Astrocyte (in vitro differentiated cells and primary cell): ENCODE measurements around the gene DNAH3.

Experiments used
- EZH2 ChIP-seq: IDR thresholded peaks from 2 replicates; pipeline ENCODE4 v1.6.1; 2012; ENCODE audit warnings: mild to moderate bottlenecking, low read length, inconsistent platforms; ENCODE audit not compliant: insufficient read depth
- TF ChIP-seq, protein P1 (sequence below): IDR thresholded peaks from 2 replicates; pipeline ENCODE4 v1.5.1; 2011; ENCODE audit warnings: low read depth, mild to moderate bottlenecking, inconsistent platforms, low read length, moderate library complexity; ENCODE audit not compliant: insufficient read depth

DNA sequence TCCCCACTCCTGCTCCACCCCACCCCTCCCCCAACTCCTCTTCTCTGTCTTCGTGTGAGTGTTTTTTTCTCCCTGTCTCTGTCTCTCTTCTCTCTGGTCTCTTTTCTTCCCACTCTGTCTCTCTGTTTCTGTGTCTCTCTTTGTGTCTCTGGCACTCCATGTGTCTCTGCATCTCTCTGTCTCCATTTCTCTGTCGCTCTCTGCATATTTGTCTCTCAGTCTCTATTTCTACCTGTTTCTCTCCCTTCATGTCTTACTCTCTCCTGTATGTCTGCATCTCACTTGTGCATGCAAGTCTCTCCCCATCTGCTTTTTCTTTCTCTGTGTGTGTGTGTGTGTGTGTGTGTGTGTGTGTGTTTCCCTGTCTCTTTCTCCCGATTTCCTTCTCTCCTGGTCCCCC is 181.9 kb downstream of the DNAH3 start:
- TF ChIP-seq, protein P1, sequence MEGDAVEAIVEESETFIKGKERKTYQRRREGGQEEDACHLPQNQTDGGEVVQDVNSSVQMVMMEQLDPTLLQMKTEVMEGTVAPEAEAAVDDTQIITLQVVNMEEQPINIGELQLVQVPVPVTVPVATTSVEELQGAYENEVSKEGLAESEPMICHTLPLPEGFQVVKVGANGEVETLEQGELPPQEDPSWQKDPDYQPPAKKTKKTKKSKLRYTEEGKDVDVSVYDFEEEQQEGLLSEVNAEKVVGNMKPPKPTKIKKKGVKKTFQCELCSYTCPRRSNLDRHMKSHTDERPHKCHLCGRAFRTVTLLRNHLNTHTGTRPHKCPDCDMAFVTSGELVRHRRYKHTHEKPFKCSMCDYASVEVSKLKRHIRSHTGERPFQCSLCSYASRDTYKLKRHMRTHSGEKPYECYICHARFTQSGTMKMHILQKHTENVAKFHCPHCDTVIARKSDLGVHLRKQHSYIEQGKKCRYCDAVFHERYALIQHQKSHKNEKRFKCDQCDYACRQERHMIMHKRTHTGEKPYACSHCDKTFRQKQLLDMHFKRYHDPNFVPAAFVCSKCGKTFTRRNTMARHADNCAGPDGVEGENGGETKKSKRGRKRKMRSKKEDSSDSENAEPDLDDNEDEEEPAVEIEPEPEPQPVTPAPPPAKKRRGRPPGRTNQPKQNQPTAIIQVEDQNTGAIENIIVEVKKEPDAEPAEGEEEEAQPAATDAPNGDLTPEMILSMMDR = no peak
- TF ChIP-seq EZH2 = no peak
